Kidney tubule cell (primary cell): ENCODE results near the gene HOXA4.

Experiments used
- DNase-seq: peaks from one replicate; pipeline ENCODE4 v3.0.0-alpha.2; 2018; ENCODE audit warnings: low spot score

Gene HOXA4

GRCh38 chr7:27130540-27131389, at the start of gene HOXA4:
Gene HOXA4, minus strand, starts transcription at chr7:27130757. Its CDS starts 24 bp downstream, at chr7:27130733.
- DNase-seq: peak; percentile 90

DNA sequence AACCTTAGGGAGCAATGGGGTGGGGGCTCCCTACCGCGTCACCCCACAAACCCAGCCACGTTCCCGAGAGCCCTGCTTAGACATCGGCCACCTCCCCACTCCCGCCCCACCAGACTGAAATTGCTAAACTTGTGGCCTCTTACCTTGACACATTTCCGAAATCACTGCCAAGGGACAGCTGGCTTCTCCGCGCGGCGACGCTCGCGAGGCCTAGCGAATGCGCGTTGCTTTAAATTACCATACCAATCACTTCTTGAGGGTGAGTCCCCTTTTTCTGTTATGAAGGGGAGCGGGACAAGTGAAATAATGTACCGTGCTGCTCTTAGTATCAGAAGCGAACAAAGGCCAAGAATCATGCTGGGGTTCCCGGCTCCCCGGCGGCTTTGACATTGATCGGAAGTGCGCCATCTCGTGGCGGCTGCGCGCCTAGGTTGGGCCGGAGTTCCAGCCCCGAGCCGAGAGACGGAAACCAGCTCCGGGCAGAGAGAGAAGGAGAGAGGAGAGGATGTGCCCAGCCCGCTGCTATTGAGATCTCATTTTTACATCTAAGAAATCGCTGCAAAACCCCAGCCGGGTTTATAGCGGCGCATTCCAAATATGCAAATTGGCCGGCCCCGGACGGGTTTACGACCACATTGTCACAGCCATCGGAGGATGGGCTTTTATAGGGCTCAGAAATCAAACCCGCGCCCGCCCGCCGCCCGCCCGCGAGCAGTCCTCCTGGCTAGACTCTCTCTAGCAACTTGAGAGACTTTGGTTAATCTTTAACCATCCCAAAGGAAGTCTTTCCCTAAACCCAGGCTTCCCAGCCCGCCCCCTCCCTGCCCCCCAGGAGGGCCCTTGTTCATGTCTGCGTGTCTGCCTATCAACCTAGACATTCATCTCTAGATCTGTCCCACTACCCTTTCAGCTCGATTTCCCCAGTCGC, 49.2 kb upstream of the HOXA4 start:
- DNase-seq: peak; percentile 91

- DNase-seq: peak; percentile 15
These were observed 48.5 kb upstream of the HOXA4 start for GRCh38 chr7:27179030-27179429.

- no peak for DNase-seq
These were observed 47.8 kb upstream of the HOXA4 start for GRCh38 chr7:27178366-27178765.

DNA sequence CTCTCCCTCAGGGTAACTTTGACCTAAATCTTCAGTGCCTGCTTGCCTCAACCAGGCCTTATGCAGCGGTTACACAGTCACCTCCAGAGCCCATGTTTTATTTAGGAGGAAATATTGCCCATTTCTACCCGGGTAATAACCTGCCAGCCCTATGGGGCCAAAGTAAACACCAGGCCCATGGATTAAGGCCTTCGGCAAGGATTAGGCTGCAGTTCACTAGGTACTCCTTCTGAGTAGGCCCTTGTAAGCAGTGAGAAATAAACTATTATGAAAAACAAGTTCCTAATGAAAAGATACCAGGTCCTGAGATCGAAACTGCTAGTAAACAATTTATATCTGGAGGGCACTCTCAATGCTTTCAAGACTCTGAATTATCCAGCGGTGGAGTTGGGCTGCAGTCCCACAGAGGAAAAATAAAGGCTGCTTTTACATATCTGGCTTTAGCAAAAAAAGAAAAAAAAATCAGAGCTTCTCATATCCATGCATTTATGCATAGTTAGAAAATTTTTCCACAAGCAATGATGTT, 47.3 kb upstream of the HOXA4 start:
- no peak for DNase-seq

DNA sequence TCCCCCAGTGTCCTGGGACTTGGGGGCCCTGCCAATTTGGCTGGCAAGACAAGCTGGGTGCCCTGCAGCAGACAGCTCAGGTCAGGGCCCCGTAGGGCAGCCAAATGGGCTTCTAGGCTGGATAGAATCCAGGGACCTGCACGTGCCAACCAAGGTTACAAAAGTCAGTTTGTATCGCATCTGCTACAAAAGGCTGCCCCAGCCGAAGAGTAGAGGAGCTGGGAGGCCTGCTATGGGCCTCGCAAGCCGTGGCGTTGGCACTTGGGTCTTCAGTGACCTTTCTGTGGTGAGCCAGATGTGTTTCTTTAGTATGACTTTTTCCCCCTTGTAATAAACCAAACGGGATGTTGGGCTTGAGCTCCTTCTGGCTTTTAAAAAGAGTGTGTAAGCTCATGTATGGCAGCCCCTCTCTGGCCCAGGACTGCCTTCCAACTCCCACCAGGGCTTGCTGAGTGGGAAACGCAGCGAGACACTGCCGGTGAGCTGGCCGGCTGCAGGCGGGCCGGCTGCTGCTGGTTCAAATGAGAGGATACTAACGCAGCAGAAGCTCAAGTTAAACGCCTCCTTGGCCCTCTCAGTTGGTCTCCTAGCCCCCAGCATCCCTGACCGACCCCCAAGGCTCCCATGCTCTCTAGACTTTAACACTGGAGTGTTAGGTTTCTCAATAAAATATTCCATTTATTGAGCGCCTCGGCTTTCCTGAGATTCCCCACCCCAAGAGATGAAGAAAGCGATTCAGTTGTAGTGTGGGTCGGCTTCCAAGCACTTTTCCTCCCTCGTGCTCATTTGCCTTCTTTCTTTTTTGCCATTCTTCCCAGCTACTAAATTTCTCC, 46.6 kb upstream of the HOXA4 start:
- DNase-seq: no peak

DNA sequence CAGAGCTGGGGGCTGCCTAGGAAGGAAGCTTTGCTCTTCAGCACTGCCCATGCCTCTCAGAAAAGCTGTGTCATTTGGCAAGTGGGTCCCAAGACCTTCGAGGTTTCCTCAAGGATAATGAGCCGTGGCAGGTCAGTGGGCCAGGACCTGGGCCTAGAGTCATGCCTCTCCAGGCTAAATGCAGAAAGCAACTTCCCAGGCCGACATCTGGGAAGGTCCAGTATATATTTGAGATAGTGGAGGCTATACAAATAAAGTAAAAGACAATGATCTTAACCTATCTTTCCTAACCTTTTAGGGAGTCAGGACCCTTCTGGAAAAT, 45.9 kb upstream of the HOXA4 start:
- DNase-seq: no peak

GRCh38 chr7:27175626-27176523, 45.3 kb upstream of the HOXA4 start:
- no peak for DNase-seq

DNA sequence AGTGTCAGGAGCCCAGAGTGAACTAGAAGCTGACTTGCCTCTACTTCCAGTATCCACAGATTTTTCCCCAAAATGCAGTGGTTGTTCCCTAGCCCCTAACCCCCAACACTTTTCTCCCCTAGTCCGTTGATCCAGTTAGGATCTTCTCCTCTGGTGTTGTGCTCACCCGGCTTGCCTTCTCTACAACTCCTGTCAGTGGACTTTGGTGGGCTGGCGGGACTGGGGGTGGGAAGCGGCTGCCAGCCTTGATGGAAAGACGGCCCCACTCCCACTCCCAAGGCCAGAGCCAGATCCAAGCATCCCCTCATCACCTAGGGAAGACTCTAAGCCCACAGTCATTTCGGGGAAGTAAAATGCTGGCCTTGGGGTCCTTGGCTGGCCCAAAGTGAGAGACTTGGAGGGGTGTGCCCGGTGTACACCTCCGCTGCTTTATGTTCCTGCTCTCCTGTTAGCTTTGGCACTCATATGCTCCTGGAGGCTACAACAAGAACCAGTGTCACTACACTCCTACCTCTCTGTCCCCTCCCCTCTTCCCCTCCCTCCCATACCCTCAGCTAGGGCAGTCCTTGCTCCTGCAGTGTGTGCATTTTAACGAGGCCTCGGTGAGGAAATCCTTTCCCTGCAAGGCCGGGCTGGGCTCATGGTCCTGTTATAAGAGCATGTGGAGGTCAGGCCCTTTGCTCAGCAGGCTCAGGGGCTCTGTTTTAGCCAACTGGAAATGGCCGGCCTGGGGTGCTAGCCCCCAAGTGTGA, 44.5 kb upstream of the HOXA4 start:
- peak; percentile 64 for DNase-seq

- DNase-seq: peak; percentile 53
These were observed 43.7 kb upstream of the HOXA4 start, which contains the start of gene HOXA10 for GRCh38 chr7:27173956-27174873. Gene HOXA10, minus strand, starts transcription at chr7:27174320. Its CDS starts 14 bp downstream, at chr7:27174306.

DNA sequence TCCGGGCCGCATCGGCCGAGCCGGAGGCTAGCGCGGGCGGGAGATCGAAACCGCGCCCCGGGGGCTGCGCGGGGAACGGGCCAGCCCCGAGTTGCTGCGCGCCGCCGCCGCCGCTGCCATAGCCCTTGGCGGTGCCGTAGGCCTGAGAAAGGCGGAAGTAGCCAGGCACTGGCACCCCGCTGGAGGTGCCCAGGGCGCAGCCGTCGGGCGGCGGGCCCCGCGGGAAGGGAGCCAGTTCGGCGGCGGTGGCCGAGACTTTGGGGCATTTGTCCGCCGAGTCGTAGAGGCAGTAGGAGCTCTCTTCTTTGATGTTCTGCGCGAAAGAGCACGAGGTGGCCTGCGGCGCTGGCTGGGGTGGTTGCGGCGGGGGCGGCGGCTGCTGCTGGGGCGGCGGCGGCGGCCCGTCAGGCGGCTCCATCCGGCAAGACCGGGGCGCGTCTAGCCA, 43.0 kb upstream of the HOXA4 start:
- DNase-seq: peak; percentile 58

DNA sequence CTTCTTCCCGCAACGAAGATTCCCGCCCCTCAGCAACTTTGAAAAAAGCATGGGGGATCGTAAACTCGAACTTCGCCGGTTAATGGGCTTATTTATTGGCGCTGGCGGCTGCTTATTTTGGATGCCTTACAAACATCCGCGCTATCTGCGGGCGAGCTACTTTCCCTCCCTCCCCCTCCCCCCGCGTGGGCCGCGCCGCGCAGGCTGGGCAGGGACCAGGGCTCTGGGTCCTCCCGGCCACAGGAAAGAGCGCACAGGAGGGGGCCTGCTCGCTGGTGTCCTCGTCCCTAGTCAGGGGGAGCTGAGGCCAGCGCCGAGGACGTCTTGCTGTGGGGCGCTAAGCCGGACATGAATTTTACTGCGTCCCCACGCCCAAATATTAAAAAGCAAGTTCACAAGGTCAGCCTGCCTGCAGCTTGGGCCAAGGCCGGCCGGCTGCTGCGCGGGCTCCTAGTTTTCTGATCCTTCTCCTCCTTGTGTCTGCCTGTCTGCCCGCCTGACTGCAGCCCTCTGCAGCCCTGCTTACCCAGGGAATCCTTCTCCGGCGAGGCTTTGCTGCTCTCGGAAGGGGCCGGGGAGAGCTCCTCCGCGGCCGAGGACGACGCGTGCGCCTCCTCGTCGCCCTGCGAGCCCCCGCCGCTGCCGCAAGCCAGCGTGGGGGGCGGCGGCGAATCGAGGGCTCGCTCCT, 42.4 kb upstream of the HOXA4 start:
- peak; percentile 62 for DNase-seq

GRCh38 chr7:27172315-27172774, 41.8 kb upstream of the HOXA4 start:
- DNase-seq: peak; percentile 42

DNA sequence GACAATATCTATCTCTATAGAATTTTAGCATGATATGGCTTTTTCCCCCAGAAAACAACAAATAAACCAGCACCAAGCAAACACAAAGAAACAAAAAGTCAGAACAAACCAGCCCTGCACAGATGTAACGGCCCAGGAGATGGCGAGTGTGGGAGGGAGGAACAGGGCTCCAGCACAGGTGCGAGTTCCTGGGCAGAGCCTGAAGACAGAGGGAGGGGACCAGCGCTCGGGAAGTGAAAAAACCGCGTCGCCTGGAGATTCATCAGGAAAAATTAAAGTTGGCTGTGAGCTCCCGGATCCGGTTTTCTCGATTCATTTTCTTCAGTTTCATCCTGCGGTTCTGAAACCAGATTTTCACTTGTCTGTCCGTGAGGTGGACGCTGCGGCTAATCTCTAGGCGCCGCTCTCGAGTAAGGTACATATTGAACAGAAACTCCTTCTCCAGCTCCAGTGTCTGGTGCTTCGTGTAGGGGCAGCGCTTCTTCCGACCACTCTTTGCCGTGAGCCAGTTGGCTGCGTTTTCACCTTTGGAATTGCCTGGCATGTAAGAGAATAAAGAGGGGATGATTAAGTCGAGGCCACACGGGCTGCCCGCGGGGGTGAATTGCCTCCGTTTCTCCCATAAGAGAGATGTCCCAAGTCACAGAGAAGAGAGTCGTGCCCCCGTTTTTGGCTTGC, 41.2 kb upstream of the HOXA4 start:
- peak; percentile 64 for DNase-seq

DNA sequence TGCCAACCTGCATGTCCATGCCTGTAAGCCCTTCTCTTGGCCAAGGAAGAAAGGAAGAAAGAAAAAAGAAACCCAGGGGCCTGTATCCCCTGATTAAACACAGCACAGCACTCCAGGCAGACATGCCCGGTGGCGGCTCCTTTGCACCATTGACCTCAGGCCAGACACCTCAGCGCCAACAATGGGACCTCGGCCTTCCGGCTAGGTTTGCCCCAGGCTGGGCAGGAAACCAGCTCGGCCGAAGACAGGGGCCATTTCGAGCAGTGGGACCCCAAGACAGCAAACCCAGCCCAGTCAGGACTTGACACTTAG, 40.7 kb upstream of the HOXA4 start:
- peak; percentile 72 for DNase-seq

DNA sequence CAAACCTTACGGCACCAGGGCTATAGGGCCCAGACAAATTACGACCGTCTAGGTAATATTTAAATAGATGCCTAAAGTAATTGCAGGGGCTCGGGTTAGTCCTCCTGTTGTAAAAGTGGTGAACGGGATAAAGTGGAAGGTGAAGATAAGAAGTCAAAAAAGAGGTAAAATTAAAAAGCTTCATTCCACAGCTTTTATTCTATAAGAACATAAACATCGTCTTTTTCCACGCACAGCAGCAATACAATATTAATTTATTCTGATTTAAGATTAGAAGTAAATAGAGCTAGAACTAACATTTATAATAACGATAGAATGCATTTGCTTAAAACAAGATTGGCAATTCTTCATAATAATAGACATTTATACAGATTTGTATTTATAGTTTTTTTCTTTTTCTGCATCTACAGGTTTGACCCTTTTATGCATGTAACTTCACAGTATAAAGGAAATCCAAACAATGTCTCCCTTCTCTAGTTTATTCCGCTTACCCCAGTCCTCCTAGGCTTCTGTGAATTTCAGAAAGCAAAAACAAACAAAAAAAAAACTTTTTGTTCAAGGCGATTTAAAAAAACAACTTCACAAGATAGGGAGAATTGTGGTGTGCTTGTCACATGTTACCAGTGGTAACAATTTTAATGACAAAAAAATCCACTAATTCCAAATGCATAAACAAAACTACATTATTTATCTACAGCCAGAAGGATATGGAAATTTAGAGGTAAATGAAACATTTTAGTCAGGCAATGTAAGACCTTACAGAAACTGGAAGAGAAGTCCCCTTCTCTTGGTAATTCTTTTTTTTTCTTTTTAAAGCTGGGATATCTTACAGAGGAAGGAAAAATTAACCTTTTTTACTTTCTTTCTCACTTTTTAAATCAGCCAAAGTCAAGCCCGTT, 40.1 kb upstream of the HOXA4 start:
- DNase-seq: no peak
